Heart right ventricle (tissue), 16 donors: ENCODE data around the gene CPLX4. TPM values are rescaled to one million over a fixed set of nuclear protein-coding genes. Genes with fewer than 3 reads are reported as not detected.

Source experiments
- ATAC-seq, 8 donors: fragments of 200-7000 bp; cut with Tn5 transposase; one replicate each; pipeline ENCODE4 v1.9.1; 2020; ENCODE audit warnings: mild to moderate bottlenecking in 8 of 8, moderate library complexity in 8 of 8, moderate number of reproducible peaks in 1 of 8
- DNase-seq, 2 donors: peaks; one replicate each; pipeline ENCODE4 v3.0.0-alpha.2; 2020
- H3K27ac ChIP-seq, 10 donors: fragments of 200-600 bp; sonication (generic) in 2 of 10; one replicate each; pipeline versions ENCODE4 v1.5.0 to v1.8.0; 2020 to 2022; ENCODE audit warnings: mild to moderate bottlenecking in 3 of 10
- H3K27me3 ChIP-seq, 7 donors: fragments of 200-600 bp; one replicate each; pipeline ENCODE4 v1.8.0; 2021 to 2022; ENCODE audit warnings: mild to moderate bottlenecking in 2 of 7
- H3K36me3 ChIP-seq, 9 donors: fragments of 200-600 bp; sonication (generic) in 1 of 9; one replicate each; pipeline versions ENCODE4 v1.5.0 to v1.8.0; 2020 to 2022; ENCODE audit warnings: mild to moderate bottlenecking in 2 of 9
- H3K4me1 ChIP-seq, 9 donors: fragments of 200-600 bp; sonication (generic) in 1 of 9; one replicate each; pipeline versions ENCODE4 v1.5.0 to v1.8.0; 2020 to 2022; ENCODE audit warnings: mild to moderate bottlenecking in 4 of 9
- H3K4me3 ChIP-seq, 10 donors: fragments of 200-600 bp; sonication (generic) in 2 of 10; one replicate each; pipeline versions ENCODE4 v1.5.0 to v1.8.0; 2020 to 2022; ENCODE audit warnings: mild to moderate bottlenecking in 7 of 10, moderate library complexity in 2 of 10
- H3K9me3 ChIP-seq, 11 donors: fragments of 200-600 bp in 10 of 11; sonication (generic) in 2 of 11; one replicate each; pipeline versions ENCODE4 v1.5.0 to v1.8.0; 2013 to 2022; ENCODE audit warnings: mild to moderate bottlenecking in 2 of 11, control low read depth in 1 of 11, moderate library complexity in 1 of 11
- WGBS, 2 donors: extraction: QIAGEN DNeasy Blood & Tissue Kit; methylation state at CpG; one replicate each; pipeline ENCODE4 v1.1.7; 2013; ENCODE audit warnings: inconsistent platforms in 1 of 2; 5-methylcytosine and 5-hydroxymethylcytosine counted together
- intact Hi-C, 10 donors: fragments of 100-400 bp; cut with DNase I; formaldehyde crosslinking; loops; one replicate each; pipeline versions ENCODE4 v1.11.1 to v1.14.2; 2022
- polyA plus RNA-seq, 2 donors: library from polyadenylated mRNA; stranded (reverse); fragments of 200-250 nt; gene quantifications; one replicate each; pipeline ENCODE4 v1.2.3, GENCODE V29; 2013
- total RNA-seq, 10 donors: library from RNA; stranded (reverse); fragmentation: NEBNext Ultra II Directional in 3 of 10; extraction: Animal tissue kit (Norgen Biotek cat#: 25700) in 3 of 10; gene quantifications; one replicate each; pipeline versions ENCODE4 v1.2.1 to v1.2.4, GENCODE V29; 2021 to 2023
- TF ChIP-seq, protein P1 (sequence below), 9 donors: fragments of 200-600 bp; sonication (generic) in 2 of 9; IDR thresholded peaks; one replicate each; pipeline versions ENCODE4 v1.5.0 to v1.8.0; 2021 to 2022; ENCODE audit warnings: antibody characterized with exemption in 9 of 9, mild to moderate bottlenecking in 5 of 9, moderate library complexity in 1 of 9
- donor health status: Arrhythmogenic right ventricular cardiomyopathy.
- donor health status: ischemic (EF 13 %, LVEDD 7.1; RV severe dilation, severe dysfunction).
- donor health status: healthy with polysubstance abuse.
- donor health status: DM: no; HTN: yes; CAD: no.
- donor health status: DM: no; HTN: no; CAD: no.
- donor health status: ischemic (EF 25% LVEDD 6.9; RV normal size, moderate dysfunction).
- donor health status: ischemic (EF 25% LVEDD 5.7; RV mildly dilated, moderate dysfunction).
- donor health status: healthy.
- donor health status: DM: yes; HTN: yes; CAD: no.
- donor health status: Ischemic cardiomyopathy.
- donor health status: ischemic (EF 35%, LVEDD 5.7; RV mildly dilated, moderate dysfunction).
- donor health status: nonischemic (EF 11% LVEDD 7.7; RV severe dilation, severe dysfunction).
- donor health status: DM: yes; HTN: yes; CAD: no.
- donor health status: PGD.
- donor health status: ischemic (EF 29% LVEDD 5.4; RV normal size, mild dysfunction).
- donor health status: nonischemic (EF 23%, LVEDD 6.1; RV moderate dilation, normal function).

The CPLX4 gene
- total and polyA plus RNA-seq, 12 donors: 0.11 TPM; not detected in 11

DNA sequence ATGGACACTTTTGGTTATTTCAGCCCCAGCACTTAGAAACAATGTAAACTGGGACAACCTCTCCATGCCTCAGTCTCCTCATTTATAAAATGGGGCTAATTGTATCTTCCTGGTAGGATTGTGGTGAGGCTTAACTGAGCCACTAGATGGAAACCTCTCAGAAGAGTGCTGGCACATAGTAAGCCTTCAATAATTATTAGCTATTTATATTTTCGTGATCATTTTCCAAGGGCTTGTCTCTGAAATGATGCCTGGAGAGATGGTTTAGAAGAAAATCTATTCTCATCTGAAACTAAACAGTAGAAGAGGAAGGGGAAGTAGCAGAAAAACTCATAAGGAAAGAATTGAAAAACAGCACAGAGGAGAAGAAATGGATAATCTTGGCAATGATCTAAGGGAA lies 52.0 kb downstream of the CPLX4 start:
- TF ChIP-seq, protein P1, sequence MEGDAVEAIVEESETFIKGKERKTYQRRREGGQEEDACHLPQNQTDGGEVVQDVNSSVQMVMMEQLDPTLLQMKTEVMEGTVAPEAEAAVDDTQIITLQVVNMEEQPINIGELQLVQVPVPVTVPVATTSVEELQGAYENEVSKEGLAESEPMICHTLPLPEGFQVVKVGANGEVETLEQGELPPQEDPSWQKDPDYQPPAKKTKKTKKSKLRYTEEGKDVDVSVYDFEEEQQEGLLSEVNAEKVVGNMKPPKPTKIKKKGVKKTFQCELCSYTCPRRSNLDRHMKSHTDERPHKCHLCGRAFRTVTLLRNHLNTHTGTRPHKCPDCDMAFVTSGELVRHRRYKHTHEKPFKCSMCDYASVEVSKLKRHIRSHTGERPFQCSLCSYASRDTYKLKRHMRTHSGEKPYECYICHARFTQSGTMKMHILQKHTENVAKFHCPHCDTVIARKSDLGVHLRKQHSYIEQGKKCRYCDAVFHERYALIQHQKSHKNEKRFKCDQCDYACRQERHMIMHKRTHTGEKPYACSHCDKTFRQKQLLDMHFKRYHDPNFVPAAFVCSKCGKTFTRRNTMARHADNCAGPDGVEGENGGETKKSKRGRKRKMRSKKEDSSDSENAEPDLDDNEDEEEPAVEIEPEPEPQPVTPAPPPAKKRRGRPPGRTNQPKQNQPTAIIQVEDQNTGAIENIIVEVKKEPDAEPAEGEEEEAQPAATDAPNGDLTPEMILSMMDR (IDR thresholded peaks at IDR 0.05): no peak
- WGBS, 2 donors: 11 to 29% methylated on average over 1 of the region's 1 CpG
- peaks cover 39 to 91% (median 88%) of the 10 kb centered on the region in 7 donors for H3K27me3 ChIP-seq
- H3K9me3 ChIP-seq: no peaks in the 10 kb centered on the region
- peaks cover 0 to 30% (median 18%) of the 10 kb centered on the region in 9 donors for H3K4me1 ChIP-seq
- H3K36me3 ChIP-seq: no peaks in the 10 kb centered on the region
- H3K4me3 ChIP-seq: no peak overlapping the region
- no peak overlapping the region for H3K27ac ChIP-seq
- DNase-seq: no peak
- intact Hi-C loops: no loop called here
- no peak for ATAC-seq

DNA sequence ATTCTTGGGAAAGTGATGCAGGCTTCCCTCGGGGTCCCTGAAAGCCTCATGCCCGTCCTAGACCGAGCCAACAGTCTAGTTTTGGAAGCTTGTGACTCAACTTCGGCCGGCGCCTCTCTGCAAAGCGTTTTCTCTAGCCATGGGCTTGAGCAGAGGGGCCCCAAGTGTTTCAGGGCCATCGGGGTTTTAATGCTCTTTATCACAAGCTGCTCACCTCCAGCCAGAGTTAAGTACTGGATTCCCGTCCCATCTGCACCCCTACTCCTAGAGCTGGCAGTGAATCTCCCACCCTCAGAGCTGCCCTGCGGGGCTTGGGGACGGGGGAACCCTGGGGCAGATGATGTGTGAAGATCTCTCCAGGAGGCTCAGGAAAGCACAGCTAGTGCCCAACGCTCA lies 52.5 kb downstream of the CPLX4 start:
- TF ChIP-seq, protein P1 (IDR thresholded peaks at IDR 0.05): no peak
- ATAC-seq (no peak), DNase-seq (no peak)
- WGBS, 2 donors: 5 to 7% methylated on average over 12 of the region's 12 CpGs
- intact Hi-C loops: no loop called here
- Histone ChIP-seq H3K27ac (no peak overlapping the region), H3K27me3 (peaks cover 39 to 86% (median 83%) of the 10 kb centered on the region in 7 donors), H3K4me1 (peaks cover 0 to 30% (median 18%) of the 10 kb centered on the region in 9 donors), H3K4me3 (no peak overlapping the region), H3K9me3 (no peaks in the 10 kb centered on the region), H3K36me3 (no peaks in the 10 kb centered on the region)

DNA sequence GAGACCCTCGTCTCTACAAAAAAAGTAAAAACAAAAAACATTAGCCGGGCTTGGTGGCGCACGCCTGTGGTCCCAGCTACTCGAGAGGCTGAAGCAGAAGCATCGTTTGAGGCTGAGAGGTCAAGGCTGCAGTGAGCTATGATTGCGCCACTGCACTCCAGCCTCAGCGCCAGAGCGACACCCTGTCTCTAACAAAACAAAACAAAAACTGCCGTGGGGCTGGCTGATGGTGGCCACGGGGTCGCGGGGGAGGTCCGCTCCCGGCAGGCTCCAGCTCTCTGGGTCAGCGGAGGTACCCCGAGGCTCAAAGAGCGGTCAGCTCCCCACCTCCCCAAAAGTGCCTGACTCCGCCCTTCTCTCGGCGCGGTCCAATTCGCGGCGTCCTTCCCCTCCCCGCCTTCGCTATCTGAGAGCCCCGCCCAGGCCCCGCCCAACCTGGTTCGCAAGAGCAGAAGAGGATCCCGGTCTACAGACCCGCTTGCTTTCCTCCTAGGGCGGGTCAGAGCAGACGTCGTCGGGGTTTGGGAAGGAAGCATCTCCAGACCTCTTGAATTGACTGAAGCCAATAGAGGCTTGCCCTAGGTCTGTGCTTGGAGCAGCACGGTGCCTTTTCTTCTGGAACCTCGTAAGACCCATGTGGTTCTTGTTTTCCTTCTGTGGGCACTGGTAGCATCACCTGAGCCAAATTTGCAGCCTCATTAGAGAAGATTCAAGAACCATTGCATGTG lies 53.0 kb downstream of the CPLX4 start:
- Histone ChIP-seq H3K27me3 (peaks cover 39 to 81% (median 77%) of the 10 kb centered on the region in 7 donors), H3K4me1 (peaks cover 0 to 30% (median 18%) of the 10 kb centered on the region in 9 donors)
- intact Hi-C loops: no loop called here

DNA sequence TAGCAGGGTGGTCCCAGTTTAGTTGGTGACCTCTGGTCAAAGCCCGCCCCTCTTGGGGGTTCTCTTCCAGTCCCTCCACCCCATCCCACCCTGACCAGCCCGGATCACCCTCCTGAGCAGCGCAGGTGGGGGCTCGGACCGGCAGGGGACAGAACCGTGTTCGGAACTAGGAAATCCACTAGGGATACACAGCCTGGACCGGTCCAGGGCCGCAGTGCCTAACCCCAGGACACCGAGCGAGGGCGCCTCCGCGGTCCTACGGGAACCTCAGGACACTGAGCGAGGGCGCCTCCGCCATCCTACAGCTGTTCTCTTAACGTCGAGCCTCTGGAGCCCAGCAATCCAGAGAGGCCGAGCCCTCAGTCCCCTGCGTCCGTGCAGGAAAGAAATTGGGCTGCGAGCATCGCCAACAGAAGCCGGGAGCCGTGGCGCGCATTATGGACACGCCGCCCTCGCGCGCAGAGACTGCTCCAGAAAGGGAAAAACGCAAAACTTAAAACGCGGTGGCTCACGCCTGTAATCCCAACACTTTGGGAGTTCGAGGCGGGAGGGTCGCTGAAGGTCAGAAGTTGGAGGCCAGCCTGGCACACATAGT lies 53.7 kb downstream of the CPLX4 start:
- Histone ChIP-seq H3K4me1 (peaks cover 0 to 30% (median 18%) of the 10 kb centered on the region in 9 donors), H3K4me3 (peak overlapping the region in 2 of 10 donors; percentile 10 to 45), H3K27me3 (peaks cover 38 to 74% (median 70%) of the 10 kb centered on the region in 7 donors), H3K27ac (no peak overlapping the region), H3K9me3 (no peaks in the 10 kb centered on the region), H3K36me3 (no peaks in the 10 kb centered on the region)
- DNase-seq: no peak
- TF ChIP-seq, protein P1 (IDR thresholded peaks at IDR 0.05): no peak
- 3 to 4% methylated on average over 41 of the region's 41 CpGs for WGBS, 2 donors
- ATAC-seq: peak in 1 of 8 donors; percentile 12
- intact Hi-C loops: no loop called here

More for the DNA sequence above, 53.0 kb downstream of the CPLX4 start:
- TF ChIP-seq, protein P1 (IDR thresholded peaks at IDR 0.05): no peak
- H3K36me3 ChIP-seq: no peaks in the 10 kb centered on the region
- ATAC-seq: peak in 2 of 8 donors; percentile 19 to 28
- no peaks in the 10 kb centered on the region for H3K9me3 ChIP-seq
- H3K4me3 ChIP-seq: peak overlapping the region in 8 of 10 donors; percentile 4 to 45 (median 22)
- no peak for DNase-seq
- 2 to 3% methylated on average over 38 of the region's 38 CpGs for WGBS, 2 donors
- no peak overlapping the region for H3K27ac ChIP-seq
